HG03045 (cell line): ENCODE results near the gene TRPM4.
"Not testable (repeated sequence)": the region's sequence is repeated elsewhere in the genome, so short reads cannot be mapped to it uniquely, and the experiment has no call there.

Source experiments
- ATAC-seq: cut with Tn5 transposase; IDR thresholded peaks from one replicate; pipeline ENCODE4 v1.9.1; 2021; ENCODE audit warnings: mild to moderate bottlenecking, moderate library complexity; ENCODE audit not compliant: unreplicated experiment

The TRPM4 gene

DNA sequence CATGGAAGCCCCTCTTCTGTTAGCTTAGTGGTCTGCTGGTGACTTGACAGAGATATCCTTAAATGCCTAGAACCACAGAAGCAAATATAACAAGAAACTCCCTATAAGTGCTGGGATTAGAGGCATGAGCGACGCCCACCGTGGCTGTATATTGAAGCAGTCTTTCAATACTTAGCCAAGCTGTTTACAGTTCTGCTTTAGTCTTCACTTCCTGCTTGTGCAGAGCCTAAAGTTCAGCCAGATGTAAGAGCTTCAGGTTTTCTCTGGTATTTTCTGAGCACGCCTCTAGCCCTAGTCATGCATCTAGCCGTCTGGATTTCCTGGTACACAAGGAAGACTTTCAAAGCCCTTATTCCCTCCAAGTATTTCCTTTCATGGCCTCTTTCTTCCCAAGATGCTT is 28.5 kb downstream of the TRPM4 start:
- no peak for ATAC-seq

GRCh38 chr19:49188626-49189200 is 31.1 kb downstream of the TRPM4 start:
- ATAC-seq, result no peak

- ATAC-seq, result no peak
Measured at GRCh38 chr19:49189259-49189658, 31.7 kb downstream of the TRPM4 start.

GRCh38 chr19:49190781-49191180 is 33.2 kb downstream of the TRPM4 start:
- ATAC-seq, result no peak

DNA sequence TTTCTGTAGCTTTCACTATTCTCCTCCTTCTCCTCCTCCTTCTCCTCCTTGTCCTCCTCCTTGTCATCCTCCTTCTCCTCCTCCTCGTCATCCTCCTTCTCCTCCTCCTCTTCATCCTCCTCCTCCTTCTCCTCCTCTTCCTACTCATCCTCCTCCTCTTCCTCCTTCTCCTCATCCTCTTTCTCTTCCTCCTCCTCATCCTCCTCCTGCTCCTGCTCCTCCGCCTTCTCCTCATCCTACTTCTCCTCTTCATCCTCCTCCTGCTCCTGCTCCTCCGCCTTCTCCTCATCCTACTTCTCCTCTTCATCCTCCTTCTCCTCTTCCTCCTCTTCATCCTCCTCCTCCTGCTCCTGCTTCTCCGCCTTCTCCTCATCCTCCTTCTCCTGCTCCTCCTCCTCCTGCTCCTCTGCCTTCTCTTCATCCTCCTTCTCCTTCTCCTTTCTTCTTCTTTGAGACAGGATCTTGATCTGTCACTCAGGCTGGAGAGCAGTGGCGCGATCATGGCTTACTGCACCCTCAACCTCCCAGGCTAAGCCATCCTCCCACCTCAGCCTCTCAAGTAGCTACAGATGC is 36.3 kb downstream of the TRPM4 start:
- no peak for ATAC-seq

DNA sequence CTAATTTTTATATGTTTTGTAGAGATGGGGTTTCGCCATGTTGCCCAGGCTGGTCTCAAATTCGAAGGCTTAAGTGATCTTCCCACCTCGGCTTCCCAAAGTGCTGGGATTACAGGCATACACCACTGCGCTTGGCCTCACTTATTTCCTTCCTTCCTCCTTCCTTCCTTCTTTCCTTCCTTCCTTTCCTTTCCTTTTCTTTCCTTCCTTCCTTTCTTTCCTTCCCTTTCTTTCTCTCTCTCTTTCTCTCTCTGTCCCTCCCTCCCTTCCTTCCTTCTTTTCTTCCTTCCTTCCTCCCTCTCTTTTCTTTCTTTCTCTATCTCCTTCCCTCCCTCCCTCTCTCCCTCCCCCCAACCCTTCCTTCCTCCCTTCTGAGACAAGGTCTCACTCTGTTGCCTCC is 36.8 kb downstream of the TRPM4 start:
- no peak for ATAC-seq

- ATAC-seq, result no peak
Measured at GRCh38 chr19:49196527-49197240, 39.1 kb downstream of the TRPM4 start.

- no peak for ATAC-seq
Measured at GRCh38 chr19:49200238-49200862, 42.8 kb downstream of the TRPM4 start.

DNA sequence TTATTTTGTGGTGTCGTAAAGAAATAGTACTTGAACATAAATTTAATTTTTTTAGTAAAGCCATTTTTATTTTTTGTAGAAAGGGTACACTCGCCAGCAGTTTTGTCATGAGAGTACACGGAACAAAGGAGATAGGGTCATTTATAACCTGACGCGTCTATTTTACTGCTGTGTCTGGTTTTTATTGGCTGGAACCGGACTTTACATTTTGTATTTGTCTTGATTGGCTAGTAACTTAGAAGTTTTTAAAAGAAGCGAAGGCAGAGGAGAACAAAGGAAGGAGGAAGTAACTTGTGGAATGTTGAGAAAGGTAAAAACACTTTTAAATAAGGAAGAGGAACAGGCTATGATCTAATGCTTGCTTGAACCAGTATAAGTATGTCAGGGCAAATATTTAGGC is 43.5 kb downstream of the TRPM4 start:
- ATAC-seq, result no peak

- no peak for ATAC-seq
Measured at GRCh38 chr19:49205114-49205513, 47.5 kb downstream of the TRPM4 start.

DNA sequence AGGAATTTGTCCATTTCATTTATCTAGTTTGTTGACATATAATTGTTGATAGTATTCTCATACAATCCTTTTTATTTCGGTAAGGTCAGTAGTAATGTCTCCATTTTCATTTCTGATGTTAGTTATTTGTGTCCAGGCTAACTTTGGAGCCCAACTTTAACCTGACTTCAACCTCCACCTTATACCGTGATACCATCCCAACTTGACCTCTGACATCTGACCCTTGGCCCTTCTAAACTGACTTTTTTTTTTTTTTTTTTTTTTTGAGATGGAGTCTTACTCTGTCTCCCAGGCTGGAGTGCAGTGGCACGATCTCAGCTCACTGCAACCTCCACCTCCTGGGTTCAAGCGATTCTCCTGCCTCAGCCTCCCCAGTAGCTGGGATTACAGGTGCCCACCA is 51.9 kb downstream of the TRPM4 start:
- not testable (repeated sequence) for ATAC-seq

DNA sequence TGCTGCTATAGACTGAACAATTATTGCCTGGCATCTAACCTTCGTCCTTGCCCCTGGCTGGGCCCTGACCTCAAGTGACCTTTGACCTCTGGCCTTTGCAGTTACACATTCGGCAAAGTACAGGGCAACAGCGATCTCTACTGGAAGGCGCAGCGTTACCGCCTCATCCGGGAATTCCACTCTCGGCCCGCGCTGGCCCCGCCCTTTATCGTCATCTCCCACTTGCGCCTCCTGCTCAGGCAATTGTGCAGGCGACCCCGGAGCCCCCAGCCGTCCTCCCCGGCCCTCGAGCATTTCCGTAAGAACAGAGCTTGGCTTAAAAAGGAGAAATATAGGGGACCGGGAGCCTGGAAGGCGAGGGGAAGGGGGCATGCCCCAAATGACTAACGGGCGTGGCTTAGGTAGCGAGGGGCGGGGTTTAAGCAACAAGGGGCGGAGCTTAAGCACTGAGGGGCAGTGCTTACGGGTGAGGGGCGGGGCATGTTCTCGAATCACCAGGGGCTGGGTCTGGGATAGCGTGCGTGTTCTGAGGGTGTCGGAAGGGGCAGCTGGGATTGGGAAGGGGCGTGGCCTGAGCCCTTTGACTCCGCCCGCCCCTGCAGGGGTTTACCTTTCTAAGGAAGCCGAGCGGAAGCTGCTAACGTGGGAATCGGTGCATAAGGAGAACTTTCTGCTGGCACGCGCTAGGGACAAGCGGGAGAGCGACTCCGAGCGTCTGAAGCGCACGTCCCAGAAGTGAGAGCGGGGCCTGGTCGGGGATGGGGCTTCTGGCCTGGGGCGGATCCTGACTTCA is 52.7 kb downstream of the TRPM4 start:
- no peak for ATAC-seq

- ATAC-seq, result no peak
Measured at GRCh38 chr19:49210901-49211451, 53.4 kb downstream of the TRPM4 start.

GRCh38 chr19:49212016-49212701 is 54.6 kb downstream of the TRPM4 start:
- ATAC-seq, result no peak

DNA sequence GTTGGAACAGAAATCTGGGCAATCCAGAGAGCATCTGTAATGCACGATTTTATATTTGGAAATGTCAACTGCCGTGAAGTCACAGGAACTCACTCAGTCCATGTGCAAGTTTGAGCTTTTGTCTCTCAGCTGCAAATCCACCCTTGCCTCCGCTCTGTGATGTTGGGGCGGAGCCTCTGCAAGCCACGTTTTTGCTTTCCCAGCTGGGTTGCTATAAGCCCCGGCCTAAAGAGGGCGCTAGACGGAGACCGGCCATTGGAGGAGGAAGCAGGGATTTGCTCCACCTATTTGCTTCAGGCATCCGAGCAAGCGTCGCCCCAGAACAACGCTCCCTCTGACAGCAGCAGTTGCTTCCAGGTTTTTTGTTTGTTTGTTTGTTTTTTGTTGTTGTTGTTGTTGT is 56.2 kb downstream of the TRPM4 start:
- no peak for ATAC-seq

- no peak for ATAC-seq
Measured at GRCh38 chr19:49214701-49215100, 57.1 kb downstream of the TRPM4 start.

GRCh38 chr19:49216071-49216470 is 58.5 kb downstream of the TRPM4 start:
- ATAC-seq, result no peak

GRCh38 chr19:49217382-49217781 is 59.8 kb downstream of the TRPM4 start:
- ATAC-seq, result no peak

GRCh38 chr19:49222011-49222410 is 64.4 kb downstream of the TRPM4 start:
- ATAC-seq, result no peak

DNA sequence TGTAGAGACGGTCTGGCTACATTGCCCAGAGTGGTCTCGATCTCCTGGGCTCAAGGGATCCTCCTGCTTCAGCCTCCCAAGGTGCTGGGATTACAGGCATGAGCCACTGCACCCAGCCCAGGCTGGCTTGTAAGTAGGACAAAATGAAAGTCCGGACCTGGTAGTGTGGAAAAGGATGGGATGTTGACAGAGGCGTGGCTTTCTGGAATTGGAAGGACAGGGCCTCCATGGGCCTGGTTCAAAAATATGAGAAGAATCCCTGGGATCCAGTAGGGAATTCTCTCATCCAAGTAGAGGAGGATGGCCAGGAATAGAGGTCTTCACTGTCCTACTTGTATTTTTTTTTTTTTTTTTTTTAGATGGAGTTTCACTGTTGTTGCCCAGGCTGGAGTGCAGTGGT is 64.9 kb downstream of the TRPM4 start:
- no peak for ATAC-seq
